Mesenchymal stem cell (in vitro differentiated cells and primary cell): Measurements from ENCODE around the gene REPIN1.

ENCODE experiments used
- DNase-seq: peaks from one replicate; pipeline ENCODE4 v3.0.0-alpha.2; 2013
- H2AFZ ChIP-seq: one replicate; pipeline ENCODE4 v1.6.1; 2013; ENCODE audit warnings: low read depth, mild to moderate bottlenecking, control low read depth, inconsistent platforms, low read length, moderate library complexity
- H2AK5ac ChIP-seq: 2 replicates; pipeline ENCODE4 v1.6.1; 2013; ENCODE audit warnings: low read length, moderate library complexity, mild to moderate bottlenecking, inconsistent platforms; ENCODE audit not compliant: severe bottlenecking
- H2BK120ac ChIP-seq: one replicate; pipeline ENCODE4 v1.6.1; 2013; ENCODE audit warnings: low read depth, mild to moderate bottlenecking, inconsistent platforms, low read length, moderate library complexity
- H2BK12ac ChIP-seq, 2 experiments: one replicate each; pipeline ENCODE4 v1.6.1; 2013; ENCODE audit warnings: inconsistent platforms in 2 of 2, low read length in 2 of 2, mild to moderate bottlenecking in 2 of 2, moderate library complexity in 2 of 2, control low read depth in 1 of 2
- H2BK15ac ChIP-seq: one replicate; pipeline ENCODE4 v1.6.1; 2013; ENCODE audit warnings: mild to moderate bottlenecking, low read depth, inconsistent platforms; ENCODE audit not compliant: poor library complexity, severe bottlenecking
- H2BK5ac ChIP-seq: 2 replicates; pipeline ENCODE4 v1.6.1; 2013; ENCODE audit warnings: low read depth, mild to moderate bottlenecking, low read length, control low read depth, inconsistent platforms; ENCODE audit not compliant: poor library complexity, severe bottlenecking
- H3K14ac ChIP-seq, 2 experiments: one replicate each; pipeline ENCODE4 v1.6.1; 2013; ENCODE audit warnings: inconsistent platforms in 2 of 2, low read length in 2 of 2, control low read depth in 1 of 2, mild to moderate bottlenecking in 1 of 2, moderate library complexity in 1 of 2
- H3K18ac ChIP-seq, 2 experiments: one replicate each; pipeline ENCODE4 v1.6.1; 2013; ENCODE audit warnings: inconsistent platforms in 2 of 2, low read length in 2 of 2, control low read depth in 1 of 2, low read depth in 1 of 2, mild to moderate bottlenecking in 1 of 2
- H3K23ac ChIP-seq, 2 experiments: one replicate each; pipeline ENCODE4 v1.6.1; 2013; ENCODE audit warnings: inconsistent platforms in 2 of 2, low read length in 2 of 2, mild to moderate bottlenecking in 2 of 2, moderate library complexity in 2 of 2, control low read depth in 1 of 2
- H3K27ac ChIP-seq: 2 replicates; pipeline ENCODE4 v1.5.1; 2013; ENCODE audit warnings: mild to moderate bottlenecking, moderate library complexity, low read length, control low read depth, inconsistent platforms; ENCODE audit not compliant: poor library complexity, severe bottlenecking
- H3K27me3 ChIP-seq, 2 experiments: 2 replicates each; pipeline versions ENCODE4 v1.6.1 to v1.7.0; 2013; ENCODE audit warnings: low read length in 2 of 2, mild to moderate bottlenecking in 2 of 2, moderate library complexity in 2 of 2, control low read depth in 1 of 2, inconsistent platforms in 1 of 2; ENCODE audit not compliant: control insufficient read depth in 1 of 2, insufficient read depth in 1 of 2
- H3K36me3 ChIP-seq, 2 experiments: 2 replicates each; pipeline versions ENCODE4 v1.6.1 to v1.7.0; 2013; ENCODE audit warnings: low read length in 2 of 2, control low read depth in 1 of 2, inconsistent platforms in 1 of 2, low read depth in 1 of 2, mild to moderate bottlenecking in 1 of 2; ENCODE audit not compliant: insufficient read depth in 2 of 2, control insufficient read depth in 1 of 2
- H3K4ac ChIP-seq, 2 experiments: one replicate each; pipeline ENCODE4 v1.6.1; 2013; ENCODE audit warnings: inconsistent platforms in 2 of 2, low read length in 2 of 2, mild to moderate bottlenecking in 2 of 2, moderate library complexity in 2 of 2, control low read depth in 1 of 2, low read depth in 1 of 2
- H3K4me1 ChIP-seq: 2 replicates; pipeline ENCODE4 v1.6.1; 2013; ENCODE audit warnings: low read depth, low read length, control low read depth; ENCODE audit not compliant: control insufficient read depth, insufficient read depth
- H3K4me2 ChIP-seq: 2 replicates; pipeline ENCODE4 v1.6.1; 2013; ENCODE audit warnings: low read length, mild to moderate bottlenecking, inconsistent platforms; ENCODE audit not compliant: poor library complexity, severe bottlenecking
- H3K4me3 ChIP-seq, 2 experiments: 2 replicates each; pipeline versions ENCODE4 v1.5.1 to v1.7.0; 2013; ENCODE audit warnings: low read length in 2 of 2, mild to moderate bottlenecking in 2 of 2, control low read depth in 1 of 2, low read depth in 1 of 2; ENCODE audit not compliant: insufficient read depth in 1 of 2
- H3K79me1 ChIP-seq: replicated peaks from 2 replicates; pipeline ENCODE4 v1.6.1; 2013; ENCODE audit warnings: mild to moderate bottlenecking, control low read depth, low read length, inconsistent platforms; ENCODE audit not compliant: poor library complexity, severe bottlenecking
- H3K9ac ChIP-seq: 2 replicates; pipeline ENCODE4 v1.7.0; 2013; ENCODE audit warnings: mild to moderate bottlenecking, low read length, moderate library complexity
- H3K9me3 ChIP-seq: 2 replicates; pipeline ENCODE4 v1.7.0; 2013; ENCODE audit warnings: mild to moderate bottlenecking, low read length; ENCODE audit not compliant: control insufficient read depth
- H4K8ac ChIP-seq: one replicate; pipeline ENCODE4 v1.6.1; 2013; ENCODE audit warnings: inconsistent platforms, mild to moderate bottlenecking, low read length, moderate library complexity
- H4K91ac ChIP-seq: one replicate; pipeline ENCODE4 v1.6.1; 2013; ENCODE audit warnings: mild to moderate bottlenecking, low read length, inconsistent platforms
- WGBS: methylation state at CpG from one replicate; pipeline ENCODE4 v1.1.7; 2013; ENCODE audit warnings: mixed read lengths; 5-methylcytosine and 5-hydroxymethylcytosine counted together

The REPIN1 gene

DNA sequence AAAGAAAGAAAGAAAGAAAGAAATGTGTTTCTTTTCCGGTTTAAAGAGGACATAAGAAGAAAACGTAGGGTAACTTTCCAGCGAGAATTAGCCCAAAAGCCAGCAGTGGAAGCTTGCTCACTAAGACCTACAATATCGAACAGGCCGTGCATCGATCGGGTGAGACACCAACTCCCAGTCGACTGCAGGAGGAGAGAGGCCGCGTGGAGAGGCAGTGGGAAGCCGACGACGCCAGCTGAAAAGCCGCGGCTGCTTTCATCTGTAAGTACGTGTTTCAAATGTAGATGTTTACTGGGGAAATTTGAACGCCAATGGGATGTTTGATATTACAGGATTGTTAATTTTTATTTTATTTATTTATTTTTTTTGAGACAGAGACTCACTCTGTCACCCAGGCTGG lies 53.2 kb downstream of the REPIN1 start:
- Histone ChIP-seq H3K14ac (no peak overlapping the region), H4K8ac (no peak overlapping the region), H3K9me3 (no peaks in the 10 kb centered on the region), H2BK15ac (no peak overlapping the region), H3K4me2 (no peak overlapping the region), H2AFZ (no peak overlapping the region), H3K27me3 (no peaks in the 10 kb centered on the region), H2AK5ac (no peak overlapping the region), H2BK5ac (no peak overlapping the region), H3K9ac (no peak overlapping the region), H2BK12ac (no peak overlapping the region), H3K4me1 (no peaks in the 10 kb centered on the region), H3K36me3 (no peaks in the 10 kb centered on the region), H3K79me1 (no peaks in the 10 kb centered on the region), H3K23ac (no peak overlapping the region), H3K27ac (no peak overlapping the region), H2BK120ac (no peak overlapping the region), H3K4ac (no peak overlapping the region), H3K18ac (no peak overlapping the region), H3K4me3 (no peak overlapping the region), H4K91ac (no peak overlapping the region)
- 80% methylated on average over 13 of the region's 17 CpGs for WGBS
- DNase-seq: no peak
